CD14-positive monocyte (primary cell): ENCODE measurements around the gene PLA2G6. TPM values are rescaled to one million over a fixed set of nuclear protein-coding genes. Genes with fewer than 3 reads are reported as not detected.
A peak's percentile ranks its signal among the peaks of the same experiment; 100 is the strongest.
"Not testable (repeated sequence)": the region's sequence is repeated elsewhere in the genome, so short reads cannot be mapped to it uniquely, and the experiment has no call there.

ENCODE experiments used
- DNase-seq, 3 donors: peaks; one replicate each; pipeline ENCODE4 v3.0.0-alpha.2; 2011 to 2022
- H2AFZ ChIP-seq: 2 replicates; pipeline ENCODE4 v1.6.0; 2012; ENCODE audit warnings: mild to moderate bottlenecking, low read depth, low read length, inconsistent platforms; ENCODE audit not compliant: insufficient read depth, poor library complexity, severe bottlenecking
- H3K27ac ChIP-seq, 2 donors: 1 replicate in 1 of 2; 2 replicates in 1 of 2; pipeline ENCODE4 v1.5.1; 2012 to 2013; ENCODE audit warnings: low read length in 2 of 2, control low read depth in 1 of 2, inconsistent platforms in 1 of 2, low read depth in 1 of 2, mild to moderate bottlenecking in 1 of 2
- H3K27me3 ChIP-seq, 2 donors: one replicate each; pipeline versions ENCODE4 v1.6.0 to v1.6.1; 2011 to 2013; ENCODE audit warnings: low read length in 2 of 2; ENCODE audit not compliant: control insufficient read depth in 2 of 2, insufficient read depth in 2 of 2
- H3K36me3 ChIP-seq, 2 donors: replicated peaks in 1 of 2; 1 replicate in 1 of 2; 2 replicates in 1 of 2; pipeline versions ENCODE4 v1.5.1 to v1.6.1; 2012 to 2013; ENCODE audit warnings: low read length in 2 of 2, control low read depth in 1 of 2, inconsistent platforms in 1 of 2, mild to moderate bottlenecking in 1 of 2; ENCODE audit not compliant: insufficient read depth in 2 of 2, control insufficient read depth in 1 of 2
- H3K4me1 ChIP-seq, 2 donors: 1 replicate in 1 of 2; 2 replicates in 1 of 2; pipeline versions ENCODE4 v1.5.1 to v1.6.1; 2012 to 2013; ENCODE audit warnings: low read length in 2 of 2, control low read depth in 1 of 2, inconsistent platforms in 1 of 2, mild to moderate bottlenecking in 1 of 2, moderate library complexity in 1 of 2; ENCODE audit not compliant: insufficient read depth in 2 of 2, control insufficient read depth in 1 of 2
- H3K4me2 ChIP-seq: replicated peaks from 2 replicates; pipeline ENCODE3; 2012; ENCODE audit warnings: low read length, moderate library complexity, mild to moderate bottlenecking; ENCODE audit not compliant: poor library complexity, severe bottlenecking; ENCODE audit errors: extremely low read depth
- H3K4me3 ChIP-seq, 3 experiments: fragments of 200-600 bp in 1 of 3; sonication (generic) in 1 of 3; replicated peaks in 1 of 3; 1 replicate in 2 of 3; 2 replicates in 1 of 3; pipeline ENCODE4 v1.5.1; 2011 to 2013; ENCODE audit warnings: low read length in 3 of 3, mild to moderate bottlenecking in 3 of 3, control low read depth in 2 of 3, low read depth in 2 of 3, inconsistent platforms in 1 of 3, moderate library complexity in 1 of 3
- H3K79me2 ChIP-seq: 2 replicates; pipeline ENCODE4 v1.6.0; 2012; ENCODE audit warnings: mild to moderate bottlenecking, control low read depth, inconsistent platforms, low read length, moderate library complexity; ENCODE audit not compliant: insufficient read depth
- H3K9ac ChIP-seq: 2 replicates; pipeline ENCODE4 v1.6.0; 2017; ENCODE audit warnings: low read length, mild to moderate bottlenecking; ENCODE audit not compliant: insufficient read depth, poor library complexity, severe bottlenecking
- H3K9me3 ChIP-seq, 2 donors: replicated peaks in 1 of 2; 1 replicate in 1 of 2; 2 replicates in 1 of 2; pipeline versions ENCODE4 v1.5.1 to v1.6.1; 2012 to 2013; ENCODE audit warnings: low read length in 2 of 2, control low read depth in 1 of 2; ENCODE audit not compliant: control insufficient read depth in 1 of 2, insufficient read depth in 1 of 2
- H4K20me1 ChIP-seq: 2 replicates; pipeline ENCODE4 v1.6.0; 2012; ENCODE audit warnings: mild to moderate bottlenecking, low read length, control low read depth, moderate library complexity; ENCODE audit not compliant: insufficient read depth
- H3K27ac Mint-ChIP-seq, 7 donors: one replicate each; pipeline ENCODE4 v1.8.0; 2020; ENCODE audit warnings: mild to moderate bottlenecking in 7 of 7, mixed read lengths in 7 of 7, moderate library complexity in 6 of 7, inconsistent platforms in 2 of 7
- H3K27me3 Mint-ChIP-seq, 3 donors: one replicate each; pipeline ENCODE4 v1.8.0; 2021 to 2022; ENCODE audit warnings: low read depth in 3 of 3, mild to moderate bottlenecking in 3 of 3, mixed read lengths in 3 of 3, moderate library complexity in 3 of 3, inconsistent platforms in 1 of 3
- H3K36me3 Mint-ChIP-seq, 2 donors: one replicate each; pipeline ENCODE4 v1.8.0; 2020; ENCODE audit warnings: mixed read lengths in 2 of 2, inconsistent platforms in 1 of 2, mild to moderate bottlenecking in 1 of 2
- H3K4me1 Mint-ChIP-seq: one replicate; pipeline ENCODE4 v1.8.0; 2020; ENCODE audit warnings: mild to moderate bottlenecking, mixed read lengths
- H3K4me3 Mint-ChIP-seq, 2 donors: one replicate each; pipeline ENCODE4 v1.8.0; 2020; ENCODE audit warnings: mild to moderate bottlenecking in 2 of 2, mixed read lengths in 2 of 2, moderate library complexity in 1 of 2
- H3K9me3 Mint-ChIP-seq, 7 donors: one replicate each; pipeline ENCODE4 v1.8.0; 2020 to 2022; ENCODE audit warnings: mixed read lengths in 7 of 7, mild to moderate bottlenecking in 6 of 7, moderate library complexity in 6 of 7, inconsistent platforms in 2 of 7
- WGBS: methylation state at CpG from one replicate; pipeline ENCODE4 v1.1.5; 2013; ENCODE audit warnings: missing lambda C conversion rate; ENCODE audit not compliant: insufficient coverage; 5-methylcytosine and 5-hydroxymethylcytosine counted together
- intact Hi-C, 2 donors: fragments of 100-400 bp; cut with micrococcal nuclease; formaldehyde crosslinking; loops; one replicate each; pipeline versions ENCODE4 v1.15.0 to v1.15.1; 2023
- polyA plus RNA-seq, 3 donors: library from polyadenylated mRNA; depleted of rRNA in 1 of 3; unstranded in 2 of 3; stranded (reverse) in 1 of 3; fragments of 300-500 nt in 2 of 3; fragments of >200 nt in 1 of 3; fragmentation: Illumina TruSeq in 2 of 3; gene quantifications; 1 replicate in 2 of 3; 2 replicates in 1 of 3; pipeline ENCODE4 v1.2.3, GENCODE V29; 2012 to 2021
- TF ChIP-seq, protein P1 (sequence below): fragments of 200-600 bp; IDR thresholded peaks from one replicate; pipeline ENCODE4 v1.8.0; 2022; ENCODE audit warnings: antibody characterized with exemption, mild to moderate bottlenecking

The PLA2G6 gene
- polyA plus RNA-seq, 3 donors = 0.43 to 8.3 (median 0.62) TPM

DNA sequence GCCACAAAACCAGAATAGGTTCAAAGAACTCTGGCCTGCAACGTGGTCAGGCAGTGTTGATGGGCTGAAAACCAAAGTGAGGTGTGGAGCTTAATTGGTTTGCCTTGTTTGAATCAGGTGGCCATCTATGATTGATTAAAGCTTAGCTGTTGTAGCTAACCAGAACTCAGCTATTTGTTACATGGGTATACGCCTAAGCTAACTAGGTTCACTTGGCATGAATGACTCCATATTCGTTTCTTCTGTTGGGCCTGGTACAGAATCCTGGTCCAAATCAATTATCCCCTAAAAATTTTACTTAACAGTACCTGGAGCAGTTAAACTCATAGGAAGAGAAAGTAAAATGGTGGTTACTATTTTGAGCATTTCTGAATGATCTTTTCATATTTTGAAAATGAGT is 63.4 kb downstream of the PLA2G6 start:
- H3K36me3 Mint-ChIP-seq = no peaks in the 10 kb centered on the region
- WGBS = 100% methylated on average over 1 of the region's 3 CpGs
- Histone ChIP-seq H3K79me2 (no peaks in the 10 kb centered on the region), H3K4me2 (no peak overlapping the region), H3K4me1 (no peaks in the 10 kb centered on the region), H3K27ac (no peak overlapping the region), H4K20me1 (no peaks in the 10 kb centered on the region), H3K27me3 (no peaks in the 10 kb centered on the region), H3K36me3 (no peaks in the 10 kb centered on the region), H3K4me3 (no peak overlapping the region), H2AFZ (no peak overlapping the region), H3K9ac (no peak overlapping the region), H3K9me3 (no peaks in the 10 kb centered on the region)
- no peak for DNase-seq
- TF ChIP-seq, protein P1, sequence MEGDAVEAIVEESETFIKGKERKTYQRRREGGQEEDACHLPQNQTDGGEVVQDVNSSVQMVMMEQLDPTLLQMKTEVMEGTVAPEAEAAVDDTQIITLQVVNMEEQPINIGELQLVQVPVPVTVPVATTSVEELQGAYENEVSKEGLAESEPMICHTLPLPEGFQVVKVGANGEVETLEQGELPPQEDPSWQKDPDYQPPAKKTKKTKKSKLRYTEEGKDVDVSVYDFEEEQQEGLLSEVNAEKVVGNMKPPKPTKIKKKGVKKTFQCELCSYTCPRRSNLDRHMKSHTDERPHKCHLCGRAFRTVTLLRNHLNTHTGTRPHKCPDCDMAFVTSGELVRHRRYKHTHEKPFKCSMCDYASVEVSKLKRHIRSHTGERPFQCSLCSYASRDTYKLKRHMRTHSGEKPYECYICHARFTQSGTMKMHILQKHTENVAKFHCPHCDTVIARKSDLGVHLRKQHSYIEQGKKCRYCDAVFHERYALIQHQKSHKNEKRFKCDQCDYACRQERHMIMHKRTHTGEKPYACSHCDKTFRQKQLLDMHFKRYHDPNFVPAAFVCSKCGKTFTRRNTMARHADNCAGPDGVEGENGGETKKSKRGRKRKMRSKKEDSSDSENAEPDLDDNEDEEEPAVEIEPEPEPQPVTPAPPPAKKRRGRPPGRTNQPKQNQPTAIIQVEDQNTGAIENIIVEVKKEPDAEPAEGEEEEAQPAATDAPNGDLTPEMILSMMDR = no peak
- intact Hi-C loops = loop anchor here in 1 of 2 donors (5.0 kb wide), 1 partner anchor 109 kb away; no protein-coding TSS in a partner anchor
- peak overlapping the region in 1 of 7 donors; percentile 50 for H3K27ac Mint-ChIP-seq
- peaks cover 1 to 2% (median 1%) of the 10 kb centered on the region in 3 donors for H3K27me3 Mint-ChIP-seq
- peaks cover 0 to 2% (median 0%) of the 10 kb centered on the region in 7 donors for H3K9me3 Mint-ChIP-seq
- H3K4me3 Mint-ChIP-seq = no peak overlapping the region
- no peaks in the 10 kb centered on the region for H3K4me1 Mint-ChIP-seq

DNA sequence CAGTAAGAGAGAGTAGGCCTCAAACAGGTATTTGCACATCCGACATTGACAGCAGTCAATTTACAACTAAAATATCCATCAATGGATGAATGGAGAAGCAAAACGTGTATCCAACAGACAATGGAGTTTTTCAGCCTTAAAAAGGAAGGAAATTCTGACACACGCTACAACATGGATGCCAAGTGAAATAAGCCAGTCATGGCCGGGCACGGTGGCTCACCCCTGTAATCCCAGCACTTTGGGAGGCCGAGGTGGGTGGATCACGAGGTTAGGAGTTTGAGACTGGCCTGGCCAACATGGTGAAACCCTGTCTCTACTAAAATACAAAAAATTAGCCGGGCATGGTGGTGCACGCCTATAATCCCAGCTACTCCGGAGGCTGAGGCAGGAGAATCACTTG is 64.1 kb downstream of the PLA2G6 start:
- not testable (repeated sequence) for H2AFZ ChIP-seq

More for the DNA sequence above, 64.1 kb downstream of the PLA2G6 start:
- not testable (repeated sequence) for H3K4me2 ChIP-seq, H3K36me3 ChIP-seq, H3K36me3 Mint-ChIP-seq, H3K9ac ChIP-seq, H3K27me3 ChIP-seq, H3K27me3 Mint-ChIP-seq, H3K79me2 ChIP-seq, H3K4me1 ChIP-seq, H3K9me3 Mint-ChIP-seq, H3K27ac ChIP-seq, H3K4me3 ChIP-seq, H3K4me3 Mint-ChIP-seq, H3K9me3 ChIP-seq, H4K20me1 ChIP-seq, DNase-seq, H3K4me1 Mint-ChIP-seq
- intact Hi-C loops = loop anchor here in 1 of 2 donors (5.0 kb wide), 1 partner anchor 110 kb away; no protein-coding TSS in a partner anchor
- H3K27ac Mint-ChIP-seq = peak overlapping the region in 1 of 7 donors; percentile 21
- WGBS = 93% methylated on average over 5 of the region's 10 CpGs
